ENCODE results near the gene PABPN1. TPM values are rescaled to one million over a fixed set of nuclear protein-coding genes. Genes with fewer than 3 reads are reported as not detected.

The PABPN1 gene
- total and polyA plus RNA-seq, 2 of the 13 experiments (the other 11 are each of a cell fraction or from before 2014, with no cell fraction given), result 233 to 524 TPM

DNA sequence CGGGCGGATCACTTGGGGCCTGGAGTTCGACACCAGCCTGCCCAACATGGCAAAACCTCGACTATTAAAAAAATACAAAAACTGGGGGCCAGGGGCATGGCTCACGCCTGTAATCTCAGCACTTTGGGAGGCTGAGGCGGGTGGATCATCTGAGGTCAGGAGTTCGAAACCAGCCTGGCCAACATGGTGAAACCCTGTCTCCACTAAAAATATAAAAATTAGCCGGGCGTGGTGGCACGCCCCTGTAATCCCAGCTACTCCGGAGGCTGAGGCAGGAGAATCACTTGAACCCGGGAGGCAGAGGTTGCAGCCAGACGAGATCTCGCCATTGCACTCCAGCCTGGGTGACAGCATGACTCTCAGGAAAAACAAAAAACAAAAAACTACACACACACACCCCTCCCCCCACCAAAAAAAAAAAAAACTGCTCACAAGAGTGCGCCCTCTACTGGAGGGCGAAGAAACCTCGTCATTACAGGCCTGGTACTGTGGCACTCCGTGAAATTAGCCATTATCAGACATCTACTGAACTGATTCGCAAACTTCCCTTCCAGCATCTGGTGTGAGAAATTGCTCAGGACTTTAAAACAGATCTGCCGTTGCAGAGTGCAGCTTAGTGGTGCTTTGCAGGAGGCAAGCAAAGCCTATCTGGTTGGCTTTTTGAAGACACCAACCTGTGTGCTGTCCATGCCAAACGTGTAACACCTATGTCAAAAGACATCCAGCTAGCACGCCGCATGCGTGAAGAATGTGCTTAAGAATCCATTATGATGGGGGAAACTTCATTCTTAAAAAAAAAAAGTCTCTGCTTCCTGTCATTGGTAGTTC is 26.3 kb upstream of the PABPN1 start (continued):
- TF ChIP-seq PHF5A (CRISPR knock-in tag; IDR thresholded peaks at IDR 0.05; ENCODE audit: low read depth, unreplicated experiment), result no peak
- no peak for TF ChIP-seq SMAD1 (CRISPR knock-in tag; IDR thresholded peaks at IDR 0.05; ENCODE audit: borderline replicate concordance, low read depth)
- TF ChIP-seq CREM (IDR thresholded peaks at IDR 0.05), result peak; percentile 64
- no peak for TF ChIP-seq CREM (CRISPR knock-in tag; IDR thresholded peaks at IDR 0.05)
- TF ChIP-seq, protein P1, sequence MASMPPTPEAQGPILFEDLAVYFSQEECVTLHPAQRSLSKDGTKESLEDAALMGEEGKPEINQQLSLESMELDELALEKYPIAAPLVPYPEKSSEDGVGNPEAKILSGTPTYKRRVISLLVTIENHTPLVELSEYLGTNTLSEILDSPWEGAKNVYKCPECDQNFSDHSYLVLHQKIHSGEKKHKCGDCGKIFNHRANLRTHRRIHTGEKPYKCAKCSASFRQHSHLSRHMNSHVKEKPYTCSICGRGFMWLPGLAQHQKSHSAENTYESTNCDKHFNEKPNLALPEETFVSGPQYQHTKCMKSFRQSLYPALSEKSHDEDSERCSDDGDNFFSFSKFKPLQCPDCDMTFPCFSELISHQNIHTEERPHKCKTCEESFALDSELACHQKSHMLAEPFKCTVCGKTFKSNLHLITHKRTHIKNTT (CRISPR knock-in tag; IDR thresholded peaks at IDR 0.05), result 0 out of 2 replicates have a peak, but pooled peaks have one; percentile 78
- TF ChIP-seq XRCC5 (optimal IDR thresholded peaks at IDR 0.05; ENCODE audit: low read length), result peak; percentile 94
- peak; percentile 24; the same call in 1 of the 2 replicates for TF ChIP-seq ZNF205 (CRISPR knock-in tag; IDR thresholded peaks at IDR 0.05)
- TF ChIP-seq, protein P2, sequence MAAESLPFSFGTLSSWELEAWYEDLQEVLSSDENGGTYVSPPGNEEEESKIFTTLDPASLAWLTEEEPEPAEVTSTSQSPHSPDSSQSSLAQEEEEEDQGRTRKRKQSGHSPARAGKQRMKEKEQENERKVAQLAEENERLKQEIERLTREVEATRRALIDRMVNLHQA (CRISPR knock-in tag; IDR thresholded peaks at IDR 0.05), result no peak
- peak; percentile 60; the same call in 1 of the 2 replicates for TF ChIP-seq NFKB2 (CRISPR knock-in tag; IDR thresholded peaks at IDR 0.05; ENCODE audit: borderline replicate concordance)
- peak; percentile 94 for TF ChIP-seq PRPF4 (IDR thresholded peaks at IDR 0.05; ENCODE audit: low read depth, low read length, poor library complexity, severe bottlenecking)
- TF ChIP-seq, protein P3, sequence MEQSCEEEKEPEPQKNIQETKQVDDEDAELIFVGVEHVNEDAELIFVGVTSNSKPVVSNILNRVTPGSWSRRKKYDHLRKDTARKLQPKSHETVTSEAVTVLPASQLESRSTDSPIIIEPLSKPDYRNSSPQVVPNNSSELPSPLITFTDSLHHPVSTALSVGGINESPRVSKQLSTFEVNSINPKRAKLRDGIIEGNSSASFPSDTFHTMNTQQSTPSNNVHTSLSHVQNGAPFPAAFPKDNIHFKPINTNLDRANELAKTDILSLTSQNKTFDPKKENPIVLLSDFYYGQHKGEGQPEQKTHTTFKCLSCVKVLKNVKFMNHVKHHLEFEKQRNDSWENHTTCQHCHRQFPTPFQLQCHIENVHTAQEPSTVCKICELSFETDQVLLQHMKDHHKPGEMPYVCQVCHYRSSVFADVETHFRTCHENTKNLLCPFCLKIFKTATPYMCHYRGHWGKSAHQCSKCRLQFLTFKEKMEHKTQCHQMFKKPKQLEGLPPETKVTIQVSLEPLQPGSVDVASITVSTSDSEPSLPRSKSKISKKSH (CRISPR knock-in tag; IDR thresholded peaks at IDR 0.05; ENCODE audit: borderline replicate concordance), result no peak
- TF ChIP-seq, protein P4, sequence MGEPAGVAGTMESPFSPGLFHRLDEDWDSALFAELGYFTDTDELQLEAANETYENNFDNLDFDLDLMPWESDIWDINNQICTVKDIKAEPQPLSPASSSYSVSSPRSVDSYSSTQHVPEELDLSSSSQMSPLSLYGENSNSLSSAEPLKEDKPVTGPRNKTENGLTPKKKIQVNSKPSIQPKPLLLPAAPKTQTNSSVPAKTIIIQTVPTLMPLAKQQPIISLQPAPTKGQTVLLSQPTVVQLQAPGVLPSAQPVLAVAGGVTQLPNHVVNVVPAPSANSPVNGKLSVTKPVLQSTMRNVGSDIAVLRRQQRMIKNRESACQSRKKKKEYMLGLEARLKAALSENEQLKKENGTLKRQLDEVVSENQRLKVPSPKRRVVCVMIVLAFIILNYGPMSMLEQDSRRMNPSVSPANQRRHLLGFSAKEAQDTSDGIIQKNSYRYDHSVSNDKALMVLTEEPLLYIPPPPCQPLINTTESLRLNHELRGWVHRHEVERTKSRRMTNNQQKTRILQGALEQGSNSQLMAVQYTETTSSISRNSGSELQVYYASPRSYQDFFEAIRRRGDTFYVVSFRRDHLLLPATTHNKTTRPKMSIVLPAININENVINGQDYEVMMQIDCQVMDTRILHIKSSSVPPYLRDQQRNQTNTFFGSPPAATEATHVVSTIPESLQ (CRISPR knock-in tag; conservative IDR thresholded peaks at IDR 0.05), result no peak
- TF ChIP-seq ZFYVE20 (CRISPR knock-in tag; IDR thresholded peaks at IDR 0.05; ENCODE audit: borderline replicate concordance, low read depth), result no peak
- TF ChIP-seq EED (CRISPR knock-in tag; IDR thresholded peaks at IDR 0.05), result no peak; the same call in 1 of the 2 replicates
- TF ChIP-seq ELF1 (CRISPR knock-in tag; IDR thresholded peaks at IDR 0.05), result no peak
- peak; percentile 79; the same call in 1 of the 2 replicates for TF ChIP-seq ZNF256 (CRISPR knock-in tag; conservative IDR thresholded peaks at IDR 0.05)
- TF ChIP-seq WIZ (CRISPR knock-in tag; IDR thresholded peaks at IDR 0.05), result no peak
- no peak for TF ChIP-seq ZBTB1 (CRISPR knock-in tag; IDR thresholded peaks at IDR 0.05; ENCODE audit: borderline replicate concordance)
- no peak for TF ChIP-seq ZMYM3 (CRISPR knock-in tag; IDR thresholded peaks at IDR 0.05)
- no peak for TF ChIP-seq ZNF382 (CRISPR knock-in tag; IDR thresholded peaks at IDR 0.05; ENCODE audit: borderline replicate concordance)
- peak; percentile 83 for TF ChIP-seq KDM2A (CRISPR knock-in tag; IDR thresholded peaks at IDR 0.05; ENCODE audit: borderline replicate concordance, low read depth)
- no peak for TF ChIP-seq CHCHD3 (CRISPR knock-in tag; IDR thresholded peaks at IDR 0.05)
- no peak for TF ChIP-seq HES4 (CRISPR knock-in tag; IDR thresholded peaks at IDR 0.05; ENCODE audit: borderline replicate concordance)
- TF ChIP-seq POGZ (CRISPR knock-in tag; IDR thresholded peaks at IDR 0.05), result no peak
